ENCODE measurements around the gene STMN3. TPM values are rescaled to one million over a fixed set of nuclear protein-coding genes. Genes with fewer than 3 reads are reported as not detected.
"Not testable (repeated sequence)": the region's sequence is repeated elsewhere in the genome, so short reads cannot be mapped to it uniquely, and the experiment has no call there.

The STMN3 gene
- polyA plus RNA-seq, 4 donors, result 25.5 to 61.2 (median 31.3) TPM

GRCh38 chr20:63640086-63640485 is 13.1 kb downstream of the STMN3 start:
- DNase-seq (ENCODE audit: low read depth in 4 of 4, low spot score in 3 of 4), result no peak

- DNase-seq (ENCODE audit: low read depth in 4 of 4, low spot score in 3 of 4), result no peak
Measured at GRCh38 chr20:63639093-63639975, 13.9 kb downstream of the STMN3 start.

GRCh38 chr20:63636752-63637628 is 16.2 kb downstream of the STMN3 start:
- DNase-seq (ENCODE audit: low read depth in 4 of 4, low spot score in 3 of 4), result no peak

- DNase-seq (ENCODE audit: low read depth in 4 of 4, low spot score in 3 of 4), result no peak
Measured at GRCh38 chr20:63635431-63636141, 17.6 kb downstream of the STMN3 start.

- DNase-seq (ENCODE audit: low read depth in 4 of 4, low spot score in 3 of 4), result no peak
Measured at GRCh38 chr20:63633732-63634131, 19.5 kb downstream of the STMN3 start.

GRCh38 chr20:63631426-63631825 is 21.8 kb downstream of the STMN3 start:
- DNase-seq (ENCODE audit: low read depth in 4 of 4, low spot score in 3 of 4), result not testable (repeated sequence)

GRCh38 chr20:63630956-63631355 is 22.3 kb downstream of the STMN3 start:
- not testable (repeated sequence) for DNase-seq (ENCODE audit: low read depth in 4 of 4, low spot score in 3 of 4)

GRCh38 chr20:63628246-63628975 is 24.8 kb downstream of the STMN3 start:
- DNase-seq (ENCODE audit: low read depth in 4 of 4, low spot score in 3 of 4), result no peak

- DNase-seq (ENCODE audit: low read depth in 4 of 4, low spot score in 3 of 4), result no peak
Measured at GRCh38 chr20:63627751-63628245, 25.4 kb downstream of the STMN3 start.

- DNase-seq (ENCODE audit: low read depth in 4 of 4, low spot score in 3 of 4), result peak in 3 of 4 donors; percentile 87 to 89 (median 88)
Measured at GRCh38 chr20:63627129-63627750, 26.0 kb downstream of the STMN3 start.

- peak in 2 of 4 donors; percentile 60 for DNase-seq (ENCODE audit: low read depth in 4 of 4, low spot score in 3 of 4)
Measured at GRCh38 chr20:63626424-63627128, 26.6 kb downstream of the STMN3 start, which contains the start of gene GMEB2. Gene GMEB2, minus strand, starts transcription at chr20:63627101. Its CDS starts 7,704 bp downstream, at chr20:63619397.

- DNase-seq (ENCODE audit: low read depth in 4 of 4, low spot score in 3 of 4), result no peak
Measured at GRCh38 chr20:63625771-63626423, 27.3 kb downstream of the STMN3 start.

GRCh38 chr20:63624486-63624885 is 28.7 kb downstream of the STMN3 start:
- no peak for DNase-seq (ENCODE audit: low read depth in 4 of 4, low spot score in 3 of 4)

- DNase-seq (ENCODE audit: low read depth in 4 of 4, low spot score in 3 of 4), result no peak
Measured at GRCh38 chr20:63622732-63623131, 30.5 kb downstream of the STMN3 start.

GRCh38 chr20:63622096-63622495 is 31.1 kb downstream of the STMN3 start:
- DNase-seq (ENCODE audit: low read depth in 4 of 4, low spot score in 3 of 4), result no peak

- DNase-seq (ENCODE audit: low read depth in 4 of 4, low spot score in 3 of 4), result no peak
Measured at GRCh38 chr20:63620991-63621390, 32.2 kb downstream of the STMN3 start.

GRCh38 chr20:63619505-63619904 is 33.7 kb downstream of the STMN3 start:
- DNase-seq (ENCODE audit: low read depth in 4 of 4, low spot score in 3 of 4), result no peak

GRCh38 chr20:63619086-63619485 is 34.1 kb downstream of the STMN3 start:
- no peak for DNase-seq (ENCODE audit: low read depth in 4 of 4, low spot score in 3 of 4)
